Mammary epithelial cell (primary cell): ENCODE results near the gene AKTIP.

Experiments
- CTCF ChIP-seq, 2 donors: IDR thresholded peaks in 1 of 2; conservative IDR thresholded peaks in 1 of 2; 2 replicates each; pipeline ENCODE4 v1.5.1; 2011 to 2012; ENCODE audit warnings: inconsistent platforms in 2 of 2, low read length in 2 of 2, mild to moderate bottlenecking in 2 of 2, control low read depth in 1 of 2, low read depth in 1 of 2; ENCODE audit not compliant: insufficient read depth in 1 of 2; ENCODE audit errors: extremely low read depth in 1 of 2
- EZH2 ChIP-seq: IDR thresholded peaks from 2 replicates; pipeline ENCODE4 v1.6.1; 2012; ENCODE audit warnings: low read length, inconsistent platforms, borderline replicate concordance

GRCh38 chr16:53457670-53458069 is 45.3 kb downstream of the AKTIP start:
- TF ChIP-seq CTCF (conservative IDR thresholded peaks at IDR 0.05 in 1 of 2, IDR thresholded peaks at IDR 0.05 in 1 of 2; ENCODE audit: extremely low read depth in 1 of 2, insufficient read depth in 1 of 2, low read depth in 1 of 2, low read length in 2 of 2) (no peak), EZH2 (no peak)
